Measurements from ENCODE around the gene ATP8B3.

Gene ATP8B3

DNA sequence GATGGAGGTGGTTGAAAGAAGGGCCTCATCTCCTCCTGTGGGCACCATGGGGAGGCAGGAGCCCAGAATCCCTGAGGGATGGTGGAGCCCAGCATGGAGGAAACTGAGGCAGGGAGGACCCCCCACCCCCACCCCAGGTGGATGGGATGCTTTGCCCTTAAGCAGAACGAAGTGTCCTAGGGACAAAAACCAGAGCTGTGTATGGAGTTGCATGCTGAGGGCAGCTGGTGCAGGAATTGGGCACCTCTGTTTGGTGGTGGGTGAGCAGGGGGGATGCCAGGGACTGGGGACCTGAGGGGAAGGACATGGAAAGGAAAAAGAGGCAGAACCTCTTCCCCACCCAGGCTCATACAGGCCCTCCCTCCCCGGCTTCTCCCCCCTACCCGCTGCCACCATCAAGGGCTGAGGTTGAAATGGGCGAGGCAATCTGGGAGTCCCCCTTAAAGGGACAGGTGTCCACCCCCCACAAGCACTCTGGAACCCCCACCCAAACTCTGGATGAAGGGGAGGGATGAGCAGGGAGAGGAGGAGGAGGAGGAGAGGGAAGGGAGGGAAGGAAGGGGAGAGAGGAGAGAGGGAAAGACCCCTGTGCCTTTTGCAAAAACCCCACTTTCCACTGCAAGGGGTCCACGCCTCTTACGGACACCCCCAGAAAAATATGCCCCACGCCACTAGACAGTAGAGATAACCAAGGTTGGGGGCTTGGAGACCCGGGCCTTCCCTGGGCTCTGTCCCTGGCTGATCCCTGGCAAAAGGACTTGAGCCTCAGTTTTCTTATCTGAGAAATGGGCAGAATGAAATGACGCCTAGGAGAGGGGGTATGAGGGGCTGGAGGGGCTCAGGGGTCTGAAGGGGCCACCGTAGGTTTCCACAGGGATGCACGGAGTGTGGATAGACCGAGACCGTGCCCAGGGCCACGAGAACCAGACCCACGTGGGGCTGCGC is 52.8 kb downstream of the ATP8B3 start:
- DNase-seq (ENCODE audit: extremely low read depth in 1 of 2, low read depth in 1 of 2): no peak

DNA sequence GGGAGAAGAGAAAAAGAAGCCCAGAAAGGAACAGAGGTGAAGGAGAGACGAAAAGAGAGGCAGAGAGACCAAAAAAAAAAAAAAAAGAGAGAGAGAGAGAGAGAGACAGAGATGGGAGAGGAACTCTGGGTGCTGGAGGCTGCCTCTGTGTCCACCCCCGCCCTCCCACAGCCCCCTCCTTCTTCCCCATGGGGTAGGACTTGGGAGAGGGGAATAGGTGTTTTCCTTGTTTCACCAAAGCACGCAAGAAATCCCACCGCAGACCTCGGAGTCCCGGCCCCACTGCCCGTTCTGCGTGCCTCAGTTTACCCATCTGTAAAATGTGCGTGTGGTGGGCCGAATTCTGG is 53.9 kb downstream of the ATP8B3 start:
- no peak for DNase-seq (ENCODE audit: extremely low read depth in 1 of 2, low read depth in 1 of 2)

DNA sequence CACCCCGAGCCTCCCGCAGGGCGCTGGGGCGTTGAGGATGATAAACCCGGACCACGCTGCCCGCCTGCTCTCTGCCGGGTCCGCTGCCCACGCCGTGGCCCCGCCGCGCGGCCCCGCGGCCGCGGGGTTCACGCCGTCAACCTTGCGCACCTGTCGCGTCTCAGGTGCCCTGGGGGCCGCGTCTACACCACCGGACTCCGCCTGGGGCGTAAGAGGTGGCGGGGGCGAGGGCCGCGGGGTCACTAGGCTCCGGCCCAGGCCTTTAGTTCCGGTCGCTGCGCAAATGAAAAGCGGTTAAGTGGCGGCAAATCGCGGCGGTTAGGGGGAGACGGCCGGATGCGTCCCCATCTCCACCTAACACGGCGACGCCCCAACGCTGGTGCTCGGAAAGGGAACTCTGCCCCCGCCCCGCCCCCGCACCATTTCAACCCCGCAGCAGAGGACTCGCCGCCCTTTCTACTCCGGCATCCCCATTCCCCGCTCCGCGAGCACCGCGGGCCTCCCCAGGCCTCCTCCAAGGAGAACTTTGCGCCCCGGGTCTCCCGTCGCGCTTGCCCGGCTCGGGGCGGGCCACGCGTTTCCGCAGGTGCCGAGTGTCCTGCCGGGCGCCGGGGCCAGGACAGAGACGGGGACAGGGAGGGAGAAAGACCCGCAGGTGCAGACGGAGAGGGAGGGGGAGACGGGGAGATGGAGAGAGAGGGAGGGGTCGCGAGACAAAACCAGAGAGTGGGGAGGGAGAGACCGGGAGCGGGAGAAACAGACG is 54.4 kb downstream of the ATP8B3 start:
- DNase-seq (ENCODE audit: extremely low read depth in 1 of 2, low read depth in 1 of 2): no peak

DNA sequence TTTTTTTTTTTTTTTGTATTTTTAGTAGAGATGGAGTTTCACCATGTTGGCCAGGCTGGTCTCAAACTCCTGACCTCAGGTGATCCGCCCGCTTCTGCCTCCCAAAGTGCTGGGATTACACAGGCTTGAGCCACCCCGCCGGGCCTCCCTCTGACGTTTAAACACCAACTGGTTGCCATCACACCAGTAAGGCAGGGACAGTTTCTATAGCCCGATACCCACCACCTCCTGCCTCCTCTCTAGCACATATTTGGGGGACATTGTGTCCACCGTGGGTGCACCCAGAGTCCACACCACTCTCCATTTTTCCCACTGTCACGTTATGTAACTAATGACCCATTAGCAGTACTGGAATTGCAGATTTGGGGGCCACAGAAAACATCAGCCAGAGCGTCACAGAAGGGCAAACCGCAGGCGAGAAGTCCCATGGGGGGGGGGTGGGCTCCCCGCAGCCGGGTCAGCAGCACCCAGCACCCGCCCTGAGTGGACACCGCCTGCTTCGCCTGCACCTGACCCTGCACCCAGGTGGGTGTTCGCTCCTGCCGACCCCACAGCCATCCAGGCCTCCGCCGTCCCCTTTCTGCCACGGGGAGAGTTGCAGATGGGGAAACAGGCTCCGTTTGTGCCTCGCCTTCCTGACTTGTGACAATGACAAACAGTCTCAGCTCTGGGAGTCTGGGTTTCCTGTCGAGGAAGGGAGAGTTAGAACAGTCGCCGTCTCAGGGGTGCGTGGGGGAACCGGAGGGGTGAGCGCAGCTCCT is 55.2 kb downstream of the ATP8B3 start:
- no peak for DNase-seq (ENCODE audit: extremely low read depth in 1 of 2, low read depth in 1 of 2)

DNA sequence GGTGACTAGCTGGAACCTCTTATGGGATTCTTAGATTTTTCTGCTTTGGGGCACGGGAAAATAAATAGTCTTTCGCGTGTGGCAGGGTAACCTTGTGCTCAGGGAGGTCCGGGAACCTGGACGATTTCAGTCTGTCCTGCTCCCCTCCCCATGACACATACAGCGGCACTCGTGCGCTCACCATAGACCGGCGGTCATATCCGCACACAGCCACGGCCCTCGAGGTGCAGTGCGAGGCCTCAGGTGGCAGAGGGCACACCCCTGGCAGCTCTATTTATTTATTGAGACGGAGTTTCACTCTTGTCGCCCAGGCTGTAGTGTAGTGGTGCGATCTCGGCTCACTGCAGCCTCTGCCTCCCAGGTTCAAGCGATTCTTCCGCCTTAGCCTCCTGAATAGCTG is 55.8 kb downstream of the ATP8B3 start:
- no peak for DNase-seq (ENCODE audit: extremely low read depth in 1 of 2, low read depth in 1 of 2)

DNA sequence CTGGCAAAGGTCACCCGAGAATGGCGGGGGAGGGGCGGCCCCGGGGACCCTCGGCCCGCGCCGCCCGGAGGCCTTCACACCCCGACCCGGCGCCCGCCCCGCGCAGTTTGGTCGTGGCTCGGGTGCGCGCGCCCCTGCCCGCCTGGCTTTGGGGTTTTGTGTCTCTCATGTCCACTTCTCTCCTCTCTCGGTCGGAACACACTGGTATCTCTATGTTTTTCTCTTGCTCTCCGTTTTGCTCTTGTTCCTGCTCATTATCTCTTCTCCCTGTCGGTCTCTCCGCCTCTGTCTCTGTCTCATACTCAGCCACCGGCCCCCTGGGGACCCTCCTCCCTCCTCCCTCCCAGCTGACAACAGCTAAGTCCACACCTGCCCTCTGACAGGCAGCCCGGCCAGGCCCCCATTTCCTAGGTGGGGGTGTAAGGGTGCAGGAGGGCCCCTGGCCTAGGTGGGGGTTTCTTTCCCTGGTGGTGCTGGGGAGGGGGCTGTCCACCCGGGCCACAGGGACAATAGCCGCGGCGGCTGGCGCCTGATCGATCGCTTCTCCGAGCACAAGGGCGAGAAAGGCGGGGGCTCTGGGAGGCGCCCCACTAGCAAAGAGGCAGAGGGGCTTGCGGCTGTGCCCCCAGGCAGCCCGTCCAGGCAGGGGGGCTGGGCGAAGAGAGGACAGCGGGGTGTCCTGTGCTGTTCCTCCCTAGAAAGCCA is 56.5 kb downstream of the ATP8B3 start:
- no peak for DNase-seq (ENCODE audit: extremely low read depth in 1 of 2, low read depth in 1 of 2)

DNA sequence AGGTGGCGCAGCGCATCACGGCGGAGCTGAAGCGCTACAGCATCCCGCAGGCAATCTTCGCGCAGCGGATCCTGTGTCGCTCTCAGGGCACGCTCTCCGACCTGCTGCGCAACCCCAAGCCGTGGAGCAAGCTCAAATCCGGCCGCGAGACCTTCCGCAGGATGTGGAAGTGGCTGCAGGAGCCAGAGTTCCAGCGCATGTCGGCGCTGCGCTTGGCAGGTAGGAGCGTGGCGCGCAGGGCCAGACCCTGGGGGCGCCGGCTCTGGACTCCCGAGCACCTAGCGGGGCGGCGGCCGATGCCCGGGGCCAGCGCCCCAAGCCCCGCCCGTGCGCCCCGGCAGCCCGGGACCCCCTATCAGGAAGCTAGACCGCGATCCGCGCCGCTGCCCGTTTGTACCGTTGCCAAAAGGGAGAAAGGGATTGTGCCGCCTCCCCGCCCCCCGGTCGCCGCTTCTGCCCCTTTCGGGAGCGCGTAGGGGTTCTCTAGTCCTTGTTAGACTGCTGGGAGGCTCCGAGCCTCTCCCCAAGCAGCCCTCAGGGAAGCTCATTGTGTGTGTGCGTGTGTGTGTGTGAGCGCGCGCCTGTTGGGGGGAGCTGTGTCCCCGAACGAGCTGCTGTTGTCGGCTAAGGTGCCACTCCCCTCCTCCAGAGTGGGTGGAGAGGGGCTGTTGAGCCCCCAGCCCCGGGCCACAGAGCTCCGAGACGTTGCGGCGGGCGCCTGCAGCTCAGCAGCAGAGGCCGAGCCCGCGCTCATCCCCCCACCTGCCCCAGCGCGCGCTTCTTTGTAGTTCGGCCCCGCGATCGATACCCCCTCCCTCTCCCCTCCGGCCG is 57.2 kb downstream of the ATP8B3 start:
- no peak for DNase-seq (ENCODE audit: extremely low read depth in 1 of 2, low read depth in 1 of 2)

DNA sequence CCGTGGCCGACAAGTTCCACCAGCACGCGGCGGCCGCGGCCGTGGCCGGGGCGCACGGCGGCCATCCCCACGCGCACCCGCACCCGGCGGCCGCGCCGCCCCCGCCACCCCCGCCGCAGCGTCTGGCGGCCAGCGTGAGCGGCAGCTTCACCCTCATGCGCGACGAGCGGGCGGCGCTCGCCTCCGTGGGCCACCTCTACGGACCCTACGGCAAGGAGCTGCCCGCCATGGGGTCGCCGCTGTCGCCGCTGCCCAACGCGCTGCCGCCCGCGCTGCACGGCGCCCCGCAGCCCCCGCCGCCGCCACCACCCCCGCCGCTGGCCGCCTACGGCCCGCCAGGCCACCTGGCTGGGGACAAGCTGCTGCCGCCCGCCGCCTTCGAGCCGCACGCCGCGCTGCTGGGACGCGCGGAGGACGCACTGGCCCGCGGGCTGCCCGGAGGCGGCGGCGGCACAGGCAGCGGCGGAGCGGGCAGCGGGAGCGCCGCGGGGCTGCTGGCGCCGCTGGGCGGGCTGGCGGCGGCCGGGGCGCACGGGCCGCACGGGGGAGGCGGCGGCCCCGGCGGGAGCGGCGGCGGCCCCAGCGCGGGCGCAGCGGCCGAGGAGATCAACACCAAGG is 57.9 kb downstream of the ATP8B3 start:
- DNase-seq (ENCODE audit: extremely low read depth in 1 of 2, low read depth in 1 of 2): no peak

DNA sequence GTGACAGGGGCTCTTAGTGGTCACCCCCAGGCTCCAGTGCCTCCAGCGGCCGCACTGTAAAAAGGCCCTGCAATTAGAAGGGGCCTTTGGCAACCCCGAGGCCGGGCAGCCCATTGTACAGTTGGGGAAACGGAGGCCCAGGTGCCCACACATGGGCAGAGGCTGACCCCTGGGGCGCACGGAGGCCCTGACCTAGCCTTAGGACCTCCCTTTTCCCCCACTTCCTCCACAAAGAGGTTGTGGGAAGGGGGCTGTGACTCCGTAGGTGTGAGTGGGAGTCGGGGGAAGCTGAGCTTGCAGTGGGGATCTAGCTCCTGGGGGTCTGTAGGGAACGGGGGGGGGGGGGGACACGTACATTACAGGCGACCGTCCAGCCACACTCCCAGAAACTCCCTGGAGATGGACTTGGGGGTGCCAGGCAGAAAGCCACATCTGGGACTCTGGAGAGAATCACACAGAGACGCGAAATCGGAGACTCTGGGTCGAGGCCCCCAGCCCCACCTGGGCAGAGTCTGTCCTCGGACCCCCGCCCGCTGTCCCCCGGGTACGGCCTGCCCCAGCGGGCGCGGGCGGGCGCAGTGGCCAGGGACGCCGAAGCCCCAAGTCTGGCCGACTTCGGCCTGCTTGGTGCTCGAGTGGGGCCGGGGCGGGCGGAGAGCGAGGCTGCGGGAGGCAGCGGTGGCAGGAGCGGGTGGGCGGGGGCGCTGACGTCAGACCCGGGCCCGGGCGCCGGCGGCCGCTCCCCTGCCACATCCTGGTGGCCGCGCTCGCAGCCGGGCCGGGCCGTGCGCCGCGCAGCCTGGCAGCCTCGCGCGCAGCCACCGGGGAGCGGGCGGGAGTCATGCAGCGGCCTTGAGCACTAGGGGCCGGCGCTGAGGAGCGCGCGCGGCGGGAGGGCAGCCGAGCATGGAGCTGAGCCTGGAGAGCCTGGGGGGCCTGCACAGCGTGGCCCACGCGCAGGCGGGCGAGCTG is 59.0 kb downstream of the ATP8B3 start, which contains the start of gene ONECUT3:
ONECUT3 (plus strand) TSS at position 750 of the 972 bp plus-strand sequence; CDS start at position 907, 157 bp downstream.
- no peak for DNase-seq (ENCODE audit: extremely low read depth in 1 of 2, low read depth in 1 of 2)

DNA sequence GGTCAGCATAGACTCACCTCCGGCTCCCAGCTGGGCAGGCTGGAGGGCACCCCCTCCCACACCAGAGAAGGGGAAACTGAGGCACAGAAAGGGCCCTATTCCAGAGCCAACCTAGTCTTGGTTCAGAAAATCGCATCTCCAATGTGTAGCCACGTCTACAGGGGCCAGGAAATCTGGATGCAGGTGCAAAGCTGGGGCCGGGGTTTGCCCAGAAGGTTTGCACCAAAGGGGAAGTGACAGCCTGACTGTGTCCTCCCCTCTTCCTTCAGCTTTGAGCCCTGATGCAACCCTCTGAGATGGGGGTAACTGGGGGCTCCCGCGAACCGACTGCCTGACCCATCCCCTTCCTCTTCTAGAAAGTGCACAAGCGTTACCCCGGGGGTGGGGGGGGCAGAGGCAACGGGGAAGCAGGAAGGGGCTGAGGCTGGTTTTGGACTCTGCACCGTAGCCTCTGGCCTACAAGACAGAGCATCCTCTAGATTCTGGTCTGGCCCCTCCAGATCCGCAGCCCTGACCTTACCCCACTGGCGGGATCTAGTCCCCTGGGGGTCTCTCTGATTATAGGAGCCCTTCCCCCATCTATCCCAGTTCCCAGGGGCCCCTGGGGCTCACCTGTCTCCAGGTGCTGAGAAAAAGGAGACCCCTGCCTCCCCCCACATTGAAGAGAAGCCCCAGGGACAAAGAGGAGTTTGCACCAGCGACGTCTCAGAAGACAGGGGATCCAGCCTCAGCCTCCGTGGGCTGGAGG is 59.9 kb downstream of the ATP8B3 start:
- DNase-seq (ENCODE audit: extremely low read depth in 1 of 2, low read depth in 1 of 2): no peak

DNA sequence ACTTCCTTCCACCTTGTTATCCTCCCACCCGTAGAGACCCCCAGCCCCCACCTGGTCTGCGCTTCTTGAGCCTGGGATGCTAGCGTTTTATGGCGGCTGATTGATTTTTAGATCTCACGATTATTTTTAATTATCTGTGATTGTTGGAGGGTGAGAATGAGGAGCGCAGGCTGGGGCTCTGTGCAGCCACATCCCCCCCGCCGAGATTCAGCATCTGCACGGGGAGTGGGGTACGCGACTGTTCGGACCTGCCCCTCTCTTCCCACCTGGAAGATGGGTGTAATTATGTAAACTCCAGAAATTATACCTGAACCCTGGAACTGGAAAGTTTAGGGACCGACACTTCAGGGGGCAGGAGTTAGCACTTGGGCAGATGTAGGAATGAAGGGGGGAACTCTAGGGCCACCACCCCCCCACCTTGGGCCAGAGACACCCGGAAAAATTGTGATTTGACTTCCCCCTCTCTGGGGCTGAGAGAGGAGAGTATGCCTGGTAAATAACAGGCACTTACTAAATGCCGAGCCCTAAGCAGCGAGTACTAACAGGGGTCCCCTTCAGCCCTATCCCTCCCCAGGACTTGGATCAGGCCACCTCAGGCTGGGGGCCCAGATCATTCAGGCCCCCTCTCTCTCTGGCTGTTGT is 60.6 kb downstream of the ATP8B3 start:
- DNase-seq (ENCODE audit: extremely low read depth in 1 of 2, low read depth in 1 of 2): no peak

DNA sequence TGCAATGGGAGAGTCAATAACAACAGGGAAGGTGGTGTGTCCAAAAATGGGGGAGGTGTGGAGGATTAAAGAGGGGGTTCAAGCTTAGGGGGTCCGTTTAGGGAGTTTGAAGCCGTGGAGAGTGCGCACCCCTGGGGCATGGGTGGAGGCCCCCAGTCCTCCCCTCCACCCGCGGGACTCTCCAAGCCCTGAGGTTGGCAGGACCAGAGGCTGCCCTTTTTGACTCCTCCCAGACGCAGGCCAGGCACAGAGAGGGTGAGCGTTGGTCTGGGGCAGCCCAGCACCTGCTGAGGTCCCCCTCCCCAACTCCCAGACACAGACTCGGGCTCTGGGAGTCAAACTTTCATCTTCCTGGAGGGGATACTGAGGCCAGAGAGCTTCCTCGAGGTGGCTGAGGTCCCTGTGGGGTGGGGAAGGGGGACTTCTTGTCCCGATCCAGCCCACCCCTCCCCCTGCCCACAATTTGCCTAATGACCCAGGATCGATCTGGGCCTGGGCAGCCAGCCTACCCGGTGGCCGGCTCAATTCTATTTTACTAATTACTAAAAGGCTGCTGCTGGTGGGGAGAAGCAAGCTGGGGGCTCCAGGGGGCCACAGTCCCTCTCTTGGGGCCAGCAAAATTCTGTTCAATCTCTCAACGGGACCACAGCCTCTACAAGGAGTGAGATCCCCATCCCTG is 61.6 kb downstream of the ATP8B3 start:
- no peak for DNase-seq (ENCODE audit: extremely low read depth in 1 of 2, low read depth in 1 of 2)

DNA sequence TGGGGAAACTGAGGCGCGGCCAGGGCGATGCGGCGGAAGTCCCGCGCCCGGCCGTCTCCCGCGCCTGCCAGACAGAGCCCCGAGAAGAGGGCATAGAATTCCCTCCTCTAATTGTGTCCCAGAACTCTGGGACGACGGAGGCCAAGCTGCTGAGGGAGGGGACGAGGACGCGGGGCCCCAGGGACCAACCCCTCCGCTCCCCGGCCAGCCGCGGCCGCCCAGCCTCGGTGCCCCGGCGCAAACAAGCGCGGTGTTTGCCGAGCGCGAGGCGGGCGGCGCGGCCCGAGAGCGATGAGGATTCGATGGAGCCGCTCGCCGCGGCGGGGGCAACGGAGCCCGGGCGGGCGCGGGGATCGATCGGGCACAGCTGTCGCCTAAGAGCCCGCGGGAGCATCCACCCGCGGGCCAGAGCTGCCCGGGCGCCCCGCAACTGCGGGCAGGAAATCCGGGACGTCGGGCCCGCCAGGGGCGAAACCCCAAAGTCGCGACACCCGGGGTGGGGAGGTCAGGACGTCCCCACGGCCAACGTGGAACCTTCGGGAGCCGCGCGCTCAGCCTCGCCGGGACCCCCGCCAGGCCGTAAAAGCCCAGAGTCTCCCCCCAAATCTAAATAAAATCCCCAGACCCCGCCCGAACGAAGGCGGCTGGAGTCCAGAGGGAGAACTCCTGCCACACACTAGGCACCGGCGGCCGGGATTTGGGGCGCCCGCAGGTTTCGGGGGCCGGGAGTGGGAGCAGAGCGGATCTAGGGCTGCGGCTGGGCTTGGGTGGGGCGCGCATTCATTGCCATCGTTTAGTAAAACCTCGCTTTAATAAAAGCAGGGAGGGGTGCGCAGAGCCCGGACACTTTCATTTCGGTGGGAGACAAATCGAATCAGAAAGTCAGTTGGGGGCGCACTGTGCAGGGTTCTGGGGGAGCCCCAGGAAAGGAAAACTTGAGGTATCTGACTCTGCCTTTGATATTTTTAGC is 62.4 kb downstream of the ATP8B3 start:
- no peak for DNase-seq (ENCODE audit: extremely low read depth in 1 of 2, low read depth in 1 of 2)

DNA sequence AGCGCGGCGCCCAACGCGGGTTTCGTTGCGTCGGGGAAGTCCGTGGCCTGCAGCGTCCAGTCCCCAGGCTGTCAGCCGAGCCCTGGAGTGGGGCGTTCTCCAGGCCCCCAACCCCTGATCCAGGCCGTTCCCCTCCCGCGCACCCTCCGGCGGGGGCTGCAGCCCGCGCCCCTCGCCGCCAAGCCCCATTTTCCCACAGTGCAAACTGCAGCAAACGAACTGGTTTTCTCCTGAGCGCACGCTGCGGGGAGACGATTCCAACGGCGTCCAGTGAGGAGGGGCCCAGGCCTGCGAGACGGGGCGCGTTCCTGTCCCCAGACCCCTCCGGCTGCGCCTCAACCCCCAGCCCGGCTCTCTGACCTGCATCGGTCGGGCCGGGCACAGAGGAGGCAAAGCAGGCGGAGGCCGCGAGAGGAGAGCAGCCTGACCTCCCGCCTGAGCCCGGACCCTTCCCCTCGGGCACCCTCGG is 63.2 kb downstream of the ATP8B3 start:
- no peak for DNase-seq (ENCODE audit: extremely low read depth in 1 of 2, low read depth in 1 of 2)
